ENCODE data around the gene HLCS.
"Not testable (repeated sequence)": the region's sequence is repeated elsewhere in the genome, so short reads cannot be mapped to it uniquely, and the experiment has no call there.

Gene HLCS

DNA sequence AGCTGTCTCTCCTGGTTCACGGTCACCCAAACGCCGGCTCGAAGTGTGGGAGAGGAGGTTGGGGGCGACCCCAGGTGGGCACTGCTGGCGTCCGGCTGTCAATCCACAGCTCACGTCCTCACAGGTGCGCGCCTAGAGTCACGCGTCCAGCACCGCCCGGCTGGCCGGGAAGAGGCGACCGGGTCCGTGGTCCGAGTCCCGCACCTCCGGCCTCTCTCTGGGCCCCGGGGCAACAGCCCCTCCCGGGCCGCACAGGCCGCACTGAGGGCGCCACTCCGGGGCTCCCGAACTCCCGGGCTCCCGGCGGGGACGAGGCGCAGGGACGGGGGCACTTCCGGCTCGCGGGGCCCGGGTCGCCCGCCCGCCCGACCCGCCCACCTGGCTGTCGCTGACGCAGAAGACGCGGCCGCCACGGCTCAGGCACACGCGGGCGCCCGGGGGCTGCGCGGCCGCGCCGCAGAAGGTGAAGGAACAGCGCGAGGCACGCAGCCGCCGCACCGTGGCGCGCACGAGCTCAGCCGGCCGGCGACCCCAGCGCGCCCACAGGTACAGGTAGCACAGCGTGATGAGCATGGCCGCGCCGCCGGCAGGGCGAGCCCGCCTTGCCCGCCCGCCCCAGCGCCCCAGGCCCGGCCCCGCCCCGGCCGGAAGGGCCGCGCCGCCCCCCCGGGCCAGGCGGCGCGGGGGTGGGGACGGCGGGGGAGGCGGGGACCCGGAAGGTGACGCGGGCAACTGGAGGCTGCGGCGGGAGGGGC is at the start of gene HLCS:
Gene HLCS (minus strand): TSS at position 604 of the 755 bp plus-strand sequence. CDS start 31 bp downstream, at position 573.
- peak; percentile 77 for DNase-seq

DNA sequence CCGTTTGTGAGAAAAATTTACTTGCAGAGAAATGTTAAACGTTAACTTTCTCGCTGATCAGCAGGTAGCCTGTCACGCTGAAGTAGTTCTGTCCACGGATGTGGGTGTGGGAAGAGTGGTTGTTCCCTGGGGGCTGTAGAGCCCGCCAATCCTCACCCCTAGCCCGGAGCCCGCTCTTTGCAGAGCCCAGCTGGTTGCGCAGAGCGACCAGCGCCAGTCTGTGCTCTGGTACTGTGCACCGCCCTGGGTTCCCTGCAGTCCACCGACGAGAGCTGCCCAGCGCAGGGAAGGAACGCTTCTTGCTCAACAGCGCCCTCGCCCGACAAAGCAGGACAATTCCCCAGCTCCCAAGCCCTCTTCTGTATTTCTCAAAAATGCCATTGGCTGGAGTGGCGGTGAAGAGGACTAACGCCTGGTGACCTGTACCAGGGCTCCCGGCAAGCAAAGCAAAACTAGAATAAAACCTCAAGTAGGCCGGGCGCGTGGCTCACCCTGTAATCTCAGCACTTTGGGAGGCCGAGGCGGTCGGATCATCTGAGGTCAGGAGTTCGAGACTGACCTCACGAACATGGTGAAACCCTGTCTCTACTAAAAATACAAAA is 43.4 kb upstream of the HLCS start:
- peak; percentile 79 for DNase-seq

DNA sequence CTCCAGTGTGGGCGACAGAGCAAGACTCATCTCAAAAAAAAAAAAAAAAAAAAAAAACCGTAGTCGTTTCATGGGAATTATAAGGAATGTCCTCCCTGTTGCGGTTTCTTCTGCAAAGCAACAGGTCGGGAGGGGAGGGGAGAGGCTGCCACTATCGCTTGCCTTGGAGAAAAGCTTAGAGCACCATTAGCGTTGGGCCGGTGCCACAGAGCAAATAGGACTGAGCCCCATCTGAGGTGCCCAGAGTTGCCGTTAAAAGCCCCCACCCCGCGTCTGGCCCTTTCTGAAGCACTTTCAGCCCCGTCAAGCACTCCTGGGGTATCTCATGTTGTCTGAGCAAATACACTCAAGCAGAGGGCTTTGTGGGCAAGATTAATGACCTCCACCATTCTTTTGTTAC is 42.3 kb upstream of the HLCS start:
- no peak for DNase-seq

DNA sequence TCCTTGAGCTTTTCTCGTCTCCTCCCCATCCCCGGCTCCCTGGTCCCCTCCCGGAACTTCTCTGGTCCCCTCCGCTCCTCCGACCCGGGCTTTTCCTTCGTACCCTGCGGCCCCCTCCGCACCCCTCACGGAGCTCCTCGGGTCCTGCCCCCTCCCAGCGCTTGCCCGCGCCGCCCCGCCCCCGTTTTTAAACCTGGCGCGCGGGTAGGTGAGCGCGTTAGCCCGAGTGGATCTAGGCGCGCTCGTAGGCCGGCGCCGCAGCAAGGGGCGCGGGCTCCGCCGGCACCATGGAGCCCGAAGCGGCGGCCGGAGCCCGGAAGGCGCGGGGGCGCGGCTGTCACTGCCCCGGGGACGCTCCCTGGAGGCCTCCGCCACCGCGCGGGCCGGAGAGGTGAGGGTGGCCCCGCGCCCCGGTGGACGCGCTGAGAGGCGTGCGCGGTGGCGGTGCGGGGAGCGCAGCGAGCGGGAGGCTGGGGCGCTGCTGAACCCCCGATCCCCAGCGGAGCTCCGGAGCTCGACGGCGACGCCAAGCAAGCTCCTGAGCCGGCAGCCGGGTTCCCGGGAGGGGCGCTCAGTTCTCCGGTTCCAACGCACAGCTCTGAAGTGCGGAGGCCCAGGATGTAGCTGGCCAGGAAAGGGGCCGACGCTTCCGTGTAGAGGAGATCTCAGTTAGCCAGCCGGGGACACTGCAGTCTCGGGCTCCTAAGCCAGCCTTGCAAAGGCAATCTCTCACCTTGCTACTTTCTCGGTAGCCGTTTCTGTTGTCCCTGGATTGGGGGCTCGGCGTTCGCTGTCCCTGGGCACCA is 40.2 kb upstream of the HLCS start, which contains the start of gene RIPPLY3:
Gene RIPPLY3 (plus strand): TSS at position 217 of the 806 bp plus-strand sequence. CDS start 71 bp downstream, at position 288.
- no peak for DNase-seq

DNA sequence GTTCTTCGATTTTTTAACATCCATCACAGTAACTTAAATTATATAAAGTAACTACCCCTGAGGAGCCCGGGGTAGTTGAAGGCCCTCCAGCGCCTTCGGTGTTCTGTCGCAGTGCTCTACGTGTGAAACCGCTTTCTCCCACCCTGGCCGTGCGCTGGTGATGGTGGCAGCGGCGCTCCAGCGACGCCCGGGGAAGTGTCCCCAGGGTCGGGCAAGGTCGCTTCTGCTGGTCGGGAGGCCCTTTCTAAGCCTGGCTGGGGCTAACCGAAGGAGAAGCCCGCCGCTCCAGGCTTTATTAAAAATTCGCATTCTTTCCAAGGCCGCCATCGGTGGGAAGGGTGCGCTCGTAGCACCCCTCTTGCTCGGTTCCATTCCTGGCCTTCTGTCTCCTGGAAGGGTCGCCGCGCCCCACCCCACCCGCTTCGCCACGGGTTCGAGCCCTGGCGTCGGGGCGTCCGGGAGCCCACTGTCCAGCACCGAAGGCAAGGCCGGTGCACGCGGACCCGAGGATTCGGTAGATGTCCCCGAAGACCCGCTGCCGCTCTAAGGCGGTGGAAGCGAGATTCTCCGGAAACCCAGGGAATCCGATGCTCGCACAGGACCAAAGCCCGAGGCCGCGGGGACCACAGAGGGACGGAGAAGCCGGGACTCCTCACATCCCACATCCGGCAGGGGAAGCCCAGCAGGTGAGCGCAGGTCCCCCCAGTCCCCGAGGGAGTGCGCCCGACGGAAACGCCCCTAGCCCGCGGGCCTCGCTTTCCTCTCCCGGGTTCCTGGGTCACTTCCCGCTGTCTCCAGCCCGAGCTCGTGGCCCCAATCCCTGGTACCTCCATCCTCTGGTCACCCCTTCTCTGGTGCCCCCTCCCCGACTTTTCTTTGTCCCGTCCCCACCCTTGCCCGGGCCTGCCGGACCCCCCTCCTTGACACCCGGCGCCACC is 39.3 kb upstream of the HLCS start:
- DNase-seq = no peak

DNA sequence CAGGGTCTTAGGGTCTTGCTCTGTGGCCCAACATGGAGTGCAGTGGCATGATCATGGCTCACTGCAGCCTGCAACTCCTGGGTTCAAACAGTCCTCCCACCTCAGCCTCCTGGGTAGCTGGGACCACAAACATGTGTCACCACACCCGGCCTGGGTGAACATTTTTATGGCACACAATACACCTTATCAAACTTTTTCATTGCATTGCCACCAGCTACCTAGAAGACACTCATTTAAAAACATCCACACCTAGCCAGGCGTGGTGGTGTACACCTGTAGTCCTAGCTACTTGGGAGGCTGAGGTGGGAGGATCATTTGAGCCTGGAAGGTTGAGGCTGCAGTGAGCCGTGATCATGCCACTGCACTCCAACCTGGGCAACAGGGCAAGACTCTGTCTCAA is 37.4 kb upstream of the HLCS start:
- DNase-seq = not testable (repeated sequence)

DNA sequence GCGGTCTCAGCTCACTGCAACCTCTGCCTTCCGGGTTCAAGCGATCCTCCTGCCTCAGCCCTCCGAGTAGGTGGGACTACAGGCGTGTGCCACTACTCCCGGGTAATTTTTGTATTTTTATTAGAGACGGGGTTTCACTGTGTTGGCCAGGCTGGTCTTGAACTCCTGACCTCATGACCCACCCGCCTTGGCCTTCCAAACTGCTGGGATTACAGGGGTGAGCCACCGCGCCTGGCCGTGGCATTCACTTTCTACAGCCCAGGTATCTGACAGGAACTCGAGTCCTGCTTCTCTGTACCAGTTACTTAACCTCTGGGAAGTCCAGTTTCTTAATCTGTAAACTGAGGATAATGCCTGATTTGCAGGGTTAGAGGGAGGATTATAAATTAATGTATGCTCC is 36.4 kb upstream of the HLCS start:
- DNase-seq = not testable (repeated sequence)

DNA sequence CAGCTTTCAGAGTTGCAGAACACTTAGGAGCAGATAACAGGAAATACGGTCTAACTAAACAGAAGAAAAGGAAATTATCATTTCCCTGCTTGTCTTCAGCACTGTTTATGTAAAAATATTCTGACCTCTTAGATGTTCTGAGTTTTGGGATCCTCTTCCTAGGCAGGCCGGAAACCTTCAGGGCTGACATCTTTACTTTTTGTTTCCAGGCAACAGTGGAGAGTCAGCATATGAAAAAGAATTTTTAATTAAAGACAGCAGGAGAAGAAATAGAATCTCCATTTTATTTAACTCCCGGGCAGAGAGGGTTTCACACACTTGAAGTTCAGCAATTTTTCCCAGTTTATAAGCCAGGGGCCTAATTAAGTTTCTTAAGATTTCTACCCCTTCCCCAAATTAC is 35.0 kb upstream of the HLCS start:
- no peak for DNase-seq

DNA sequence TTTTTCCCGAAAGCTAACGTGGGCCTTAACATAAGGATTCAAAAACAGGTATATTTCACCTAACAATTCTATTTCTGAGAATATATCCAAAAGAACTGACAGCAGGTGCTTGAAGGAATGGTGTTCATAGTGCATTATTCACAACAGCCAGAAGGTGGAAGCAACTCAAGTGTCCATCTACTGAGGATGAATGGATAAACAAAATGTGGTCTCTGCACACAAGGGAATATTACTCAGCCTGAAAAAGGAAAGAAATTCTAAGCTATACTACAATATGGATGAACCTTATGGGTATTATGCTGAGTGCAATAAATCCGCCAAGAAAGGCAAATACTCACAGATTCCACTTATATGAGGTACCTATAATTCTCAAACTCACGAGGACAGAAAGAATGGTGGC is 33.9 kb upstream of the HLCS start:
- DNase-seq = no peak

DNA sequence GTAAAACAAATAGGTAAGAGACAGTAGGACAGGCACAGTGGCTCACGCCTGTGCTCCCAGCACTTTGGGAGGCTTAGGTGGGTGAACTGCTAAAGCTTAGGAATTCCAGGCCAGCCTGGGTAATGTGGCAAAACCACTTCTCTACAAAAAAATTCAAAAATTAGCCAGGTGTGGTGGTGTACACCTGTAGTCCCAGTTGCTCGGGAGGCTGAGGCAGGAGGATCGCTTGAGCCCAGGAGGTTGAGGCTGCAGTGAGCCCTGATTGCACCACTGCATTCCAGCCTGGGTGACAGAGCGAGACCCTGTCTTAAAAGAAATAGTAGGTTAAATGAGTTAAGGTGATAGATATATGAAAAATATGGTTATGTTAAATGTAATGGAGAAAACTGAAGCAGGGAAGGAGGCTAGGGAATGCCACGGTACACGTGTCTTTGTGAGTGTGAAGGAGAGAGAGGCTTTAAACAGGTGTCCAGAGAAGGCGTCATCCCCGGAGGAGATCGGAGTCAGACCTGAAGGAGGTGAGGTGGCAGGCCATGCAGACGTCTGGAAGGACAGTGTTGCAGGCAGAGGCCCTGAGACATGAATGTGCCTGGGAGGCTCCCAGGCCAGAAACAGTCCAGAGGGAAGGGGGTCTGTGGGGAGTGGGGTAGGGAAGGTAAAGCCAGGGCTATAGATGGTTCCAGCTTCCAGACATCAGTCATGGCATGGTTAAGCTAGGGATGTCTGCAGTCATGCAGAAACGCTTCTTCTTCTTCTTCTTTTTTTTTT is 32.8 kb upstream of the HLCS start:
- no peak for DNase-seq

DNA sequence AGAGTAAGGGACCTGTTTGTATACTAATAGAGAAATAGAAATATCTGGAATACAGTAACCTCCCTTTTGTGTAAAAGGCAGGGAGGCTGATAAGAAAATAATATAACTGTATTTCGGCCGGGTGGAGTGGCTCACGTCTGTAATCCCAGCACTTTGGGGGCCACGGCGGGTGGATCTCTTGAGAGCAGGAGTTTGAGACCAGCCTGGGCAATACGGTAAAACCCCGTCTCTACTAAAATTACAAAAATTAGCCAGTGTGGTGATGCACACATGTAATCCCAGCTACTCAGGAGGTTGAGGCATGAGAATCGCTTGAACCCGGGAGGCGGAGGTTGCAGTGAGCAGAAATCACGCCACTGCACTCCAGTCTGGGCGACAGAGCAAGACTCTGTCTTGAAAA is 28.8 kb upstream of the HLCS start:
- DNase-seq = not testable (repeated sequence)

DNA sequence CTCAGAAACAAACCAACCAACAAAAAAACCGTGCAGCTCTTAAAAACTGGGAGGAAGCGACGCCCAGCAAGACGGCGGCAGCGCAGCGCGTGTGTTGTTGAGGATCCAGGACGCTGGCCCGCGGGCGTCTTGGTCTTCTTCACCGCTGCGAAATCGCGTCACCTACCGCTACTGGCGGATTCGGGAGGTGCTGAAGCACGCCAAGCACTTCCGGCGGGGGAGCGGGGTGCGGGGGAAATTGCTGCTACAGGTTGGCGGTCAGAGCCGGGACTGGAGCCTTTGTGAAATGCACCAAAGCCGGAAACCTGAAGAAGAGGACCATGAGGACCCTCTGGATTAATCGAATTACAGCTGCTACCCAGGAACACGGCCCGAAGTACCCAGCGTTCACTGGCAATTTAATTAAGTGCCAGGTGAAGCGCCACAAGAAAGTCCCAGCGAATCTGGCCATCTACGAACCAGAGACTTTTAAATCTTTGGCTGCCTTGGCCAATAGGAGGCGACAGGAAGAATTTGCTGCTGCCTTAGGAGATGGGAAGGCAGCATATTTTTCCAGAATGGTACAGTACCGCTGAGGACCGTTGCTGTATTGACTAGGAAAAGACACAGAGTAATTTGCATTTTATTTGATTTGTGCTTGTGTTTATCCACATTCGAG is 28.2 kb upstream of the HLCS start:
- DNase-seq = no peak

DNA sequence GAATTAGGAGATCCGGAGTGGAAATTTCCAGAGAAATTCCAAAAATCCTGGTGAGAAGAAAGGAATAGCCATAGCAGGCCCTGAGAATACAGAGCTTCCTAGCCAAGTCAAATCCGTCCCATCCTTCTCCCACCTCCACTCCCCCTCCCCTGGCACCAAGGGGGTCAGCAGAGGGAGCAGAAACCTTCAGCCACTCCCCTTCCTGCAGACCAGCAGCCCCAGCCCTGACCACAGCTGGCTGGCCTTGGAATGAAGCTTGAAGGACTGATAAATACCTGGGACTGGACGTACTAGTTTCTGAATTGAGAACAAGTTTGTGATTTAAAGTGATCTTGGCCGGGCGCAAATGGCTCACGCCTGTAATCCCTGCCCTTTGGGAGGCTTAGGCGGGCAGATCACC is 26.2 kb upstream of the HLCS start:
- DNase-seq = no peak

DNA sequence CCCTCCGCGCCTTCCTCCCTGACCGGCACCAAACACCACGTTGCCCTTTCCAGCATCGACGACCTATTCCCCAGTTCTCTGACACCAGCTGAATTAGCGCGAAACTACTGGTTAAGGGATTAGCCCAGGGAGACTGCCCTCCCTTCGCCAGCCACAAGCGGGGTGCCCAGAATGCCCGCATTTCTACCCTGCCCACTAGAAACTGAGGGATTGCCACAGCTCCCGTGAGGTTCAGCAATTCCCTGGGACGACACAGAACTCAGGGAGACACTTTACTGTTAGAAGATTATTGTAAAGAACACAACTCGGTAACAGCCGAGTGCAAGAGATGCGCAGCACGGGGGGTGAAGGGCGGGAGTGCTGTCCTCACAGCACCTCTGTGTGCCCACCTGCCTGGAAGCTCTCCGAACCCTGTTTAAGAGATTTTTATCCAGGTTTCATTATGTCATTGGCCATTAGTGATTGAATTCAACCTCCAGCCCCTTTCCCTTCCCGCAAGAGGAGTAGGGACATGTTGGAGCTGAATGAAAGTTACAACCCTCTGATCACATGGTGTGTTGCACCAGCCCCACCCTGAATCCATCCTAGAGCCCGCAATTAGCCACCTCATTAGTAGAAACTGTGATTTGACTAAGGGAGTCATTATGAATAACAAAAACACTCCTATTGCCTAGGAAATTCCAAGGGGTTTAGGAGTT is 24.2 kb upstream of the HLCS start:
- no peak for DNase-seq

DNA sequence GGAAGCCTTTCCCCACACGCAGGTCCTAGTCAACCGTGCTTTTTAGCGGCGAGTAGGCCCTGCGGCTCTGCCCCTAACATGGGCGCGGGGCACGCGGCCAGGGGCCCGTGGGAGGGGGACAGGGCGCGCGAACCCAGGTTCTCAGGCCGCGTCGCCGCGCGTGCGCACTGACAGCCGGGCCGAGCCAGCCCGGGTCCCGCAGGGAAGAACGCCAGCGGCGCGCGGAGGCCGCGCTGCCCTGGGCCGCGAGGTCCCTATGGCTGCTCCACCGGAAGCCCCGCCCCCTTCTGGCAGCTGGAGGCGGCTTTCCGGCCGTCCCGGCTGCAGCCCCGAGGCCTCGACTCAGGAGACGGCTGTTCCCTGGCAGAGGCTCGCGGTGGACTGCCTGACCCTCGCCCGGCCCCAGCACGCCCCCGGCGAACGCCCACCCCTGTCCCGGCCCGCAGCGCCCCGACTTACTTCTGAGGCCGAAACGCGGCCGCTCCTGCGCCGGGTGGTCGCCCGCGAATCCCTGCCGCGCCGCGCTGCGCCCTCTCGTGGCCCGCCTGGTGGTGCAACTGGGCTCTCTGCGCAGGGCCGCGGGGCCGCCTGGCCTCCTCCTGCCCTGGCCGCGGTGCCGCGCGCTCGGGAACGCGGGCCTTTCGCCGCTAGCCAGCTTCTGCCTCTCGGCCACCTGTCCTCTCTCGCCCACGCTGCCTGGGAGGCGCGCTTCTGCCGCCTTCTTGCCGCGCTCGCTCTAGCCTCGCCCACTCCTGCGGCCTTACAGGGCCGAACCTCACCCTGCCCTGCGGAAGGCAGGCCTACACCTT is 23.4 kb upstream of the HLCS start:
- peak; percentile 88 for DNase-seq

DNA sequence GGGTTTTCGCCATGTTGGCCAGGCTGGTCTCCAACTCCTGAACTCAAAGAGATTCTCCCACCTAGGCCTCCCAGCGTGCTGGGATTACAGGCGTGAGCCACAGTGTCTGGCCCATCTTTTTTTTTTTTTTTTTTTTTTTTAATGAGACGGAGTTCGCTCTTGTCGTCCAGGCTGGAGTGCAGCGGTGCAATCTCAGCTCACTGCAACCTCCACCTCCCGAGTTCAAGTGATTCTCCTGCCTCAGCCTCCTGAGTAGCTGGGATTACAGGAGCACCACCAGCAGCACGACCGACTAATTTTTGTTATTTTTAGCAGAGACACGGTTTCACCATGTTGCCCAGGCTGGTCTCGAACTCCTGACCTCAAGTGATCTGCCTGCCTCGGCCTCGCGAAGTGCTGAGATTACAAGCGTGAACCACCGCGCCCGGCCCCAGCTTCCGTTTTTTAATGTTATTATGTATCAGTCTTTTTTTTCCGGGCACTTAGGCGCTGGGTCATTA is 22.8 kb upstream of the HLCS start:
- DNase-seq = not testable (repeated sequence)

DNA sequence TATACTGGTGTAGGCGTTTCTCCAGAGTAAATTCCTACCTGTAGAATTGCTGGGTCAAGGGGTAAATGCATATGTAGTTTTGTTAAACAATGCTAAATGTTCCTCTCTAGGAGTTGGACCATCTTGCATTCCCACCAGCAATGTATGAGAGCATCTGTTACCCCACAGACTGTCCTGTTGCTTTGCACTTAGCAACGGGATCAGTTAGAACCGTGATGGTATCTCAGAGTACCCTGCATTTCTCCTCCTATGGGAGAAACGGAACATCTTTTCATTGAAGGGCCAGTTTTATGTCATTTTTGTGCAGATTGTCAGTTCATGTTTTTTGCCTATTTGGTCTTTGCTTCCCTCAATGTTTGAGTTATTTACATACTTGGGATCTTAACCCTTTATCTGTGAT is 22.1 kb upstream of the HLCS start:
- DNase-seq = no peak

DNA sequence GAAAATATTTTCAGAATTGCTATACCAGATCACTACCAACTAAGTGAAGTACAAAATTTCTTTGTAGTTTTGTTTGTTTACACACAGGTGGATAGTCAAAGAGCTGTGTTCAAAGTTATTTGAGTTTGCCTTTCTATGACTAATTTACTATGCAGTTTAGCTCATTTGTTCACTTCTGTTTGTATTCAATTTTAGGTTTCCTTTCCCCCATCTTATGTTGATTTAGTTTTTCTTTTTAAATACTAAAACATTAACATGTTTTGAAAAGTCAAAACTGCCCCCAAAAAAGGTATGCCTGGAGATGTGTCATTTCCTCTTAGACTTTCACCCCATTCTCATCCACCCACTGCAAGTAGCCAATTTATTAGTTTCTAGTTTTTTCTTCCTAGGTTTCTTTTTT is 21.4 kb upstream of the HLCS start:
- DNase-seq = no peak

Data from activated CD8-positive, alpha-beta memory T cell treated with anti-CD3 and anti-CD28 coated beads, Interleukin-2, amount 50 U/mL, for 4 hours (primary cell).